PC-9 (cell line): Measurements from ENCODE around the gene INSIG2.

Experiments
- CTCF ChIP-seq: fragments of 200-600 bp; sonication (generic); conservative IDR thresholded peaks from 2 replicates; pipeline ENCODE4 v1.6.1; 2017; ENCODE audit warnings: mixed run types, antibody characterized with exemption, mild to moderate bottlenecking, moderate library complexity
- EZH2 ChIP-seq: fragments of 200-600 bp; sonication (generic); IDR thresholded peaks from 2 replicates; pipeline ENCODE4 v1.8.0; 2017; ENCODE audit warnings: antibody characterized with exemption, low read depth

- TF ChIP-seq CTCF: no peak
- TF ChIP-seq EZH2: no peak
Measured at GRCh38 chr2:118119761-118120400, 31.6 kb downstream of the INSIG2 start.
